Mesodermal cell (in vitro differentiated cells): ENCODE data around the gene SYAP1.
A peak's percentile ranks its signal among the peaks of the same experiment; 100 is the strongest.
"Not testable (repeated sequence)": the region's sequence is repeated elsewhere in the genome, so short reads cannot be mapped to it uniquely, and the experiment has no call there.

ENCODE experiments used
- H3K27ac ChIP-seq: 2 replicates; pipeline ENCODE4 v1.7.0; 2013; ENCODE audit warnings: mild to moderate bottlenecking, low read depth, low read length, moderate library complexity; ENCODE audit not compliant: severe bottlenecking
- H3K36me3 ChIP-seq: 2 replicates; pipeline ENCODE4 v1.7.1; 2013; ENCODE audit warnings: mild to moderate bottlenecking, low read length, moderate library complexity; ENCODE audit not compliant: control insufficient read depth, insufficient read depth
- H3K4me1 ChIP-seq: one replicate; pipeline ENCODE4 v1.7.1; 2013; ENCODE audit warnings: mild to moderate bottlenecking, low read length; ENCODE audit not compliant: insufficient read depth, control insufficient read depth, poor library complexity, severe bottlenecking
- H3K4me3 ChIP-seq: 2 replicates; pipeline ENCODE4 v1.7.0; 2013; ENCODE audit warnings: low read length, control low read depth, mild to moderate bottlenecking; ENCODE audit not compliant: insufficient read depth, poor library complexity, severe bottlenecking; ENCODE audit errors: extremely low read depth
- H3K9me3 ChIP-seq: 2 replicates; pipeline ENCODE4 v1.7.1; 2013; ENCODE audit warnings: mild to moderate bottlenecking, low read length, moderate library complexity; ENCODE audit not compliant: control insufficient read depth
- WGBS, 2 experiments: methylation state at CpG; one replicate each; pipeline ENCODE4 v1.1.5; 2013; ENCODE audit warnings: missing lambda C conversion rate in 2 of 2; ENCODE audit not compliant: insufficient coverage in 2 of 2; 5-methylcytosine and 5-hydroxymethylcytosine counted together

The SYAP1 gene

DNA sequence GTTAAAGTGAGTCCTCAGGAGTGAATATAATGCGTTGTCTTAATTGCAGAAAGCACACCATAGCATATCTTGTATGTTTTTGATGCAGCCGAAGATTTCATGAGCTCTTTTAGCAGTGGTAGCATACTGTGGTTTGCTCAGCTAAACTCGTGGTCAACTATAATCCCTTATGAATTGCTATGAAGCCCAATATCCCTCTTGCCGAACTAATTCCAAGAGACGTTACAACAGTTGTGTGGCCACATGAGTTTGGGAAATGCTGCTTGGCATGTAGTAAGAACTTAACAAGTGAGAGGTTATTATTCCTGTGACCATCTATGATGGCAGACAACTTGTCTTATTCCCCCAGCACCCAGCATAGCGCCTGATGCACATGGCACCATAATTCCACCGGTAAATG lies 30.7 kb downstream of the SYAP1 start:
- Histone ChIP-seq H3K36me3 (peaks cover 51% of the 10 kb centered on the region), H3K9me3 (no peaks in the 10 kb centered on the region), H3K4me3 (no peak overlapping the region), H3K27ac (no peak overlapping the region), H3K4me1 (no peaks in the 10 kb centered on the region)
- 100% methylated on average over 1 of the region's 7 CpGs; no CpG with 5 or more reads in 1 of the 2 experiments for WGBS, 2 experiments

DNA sequence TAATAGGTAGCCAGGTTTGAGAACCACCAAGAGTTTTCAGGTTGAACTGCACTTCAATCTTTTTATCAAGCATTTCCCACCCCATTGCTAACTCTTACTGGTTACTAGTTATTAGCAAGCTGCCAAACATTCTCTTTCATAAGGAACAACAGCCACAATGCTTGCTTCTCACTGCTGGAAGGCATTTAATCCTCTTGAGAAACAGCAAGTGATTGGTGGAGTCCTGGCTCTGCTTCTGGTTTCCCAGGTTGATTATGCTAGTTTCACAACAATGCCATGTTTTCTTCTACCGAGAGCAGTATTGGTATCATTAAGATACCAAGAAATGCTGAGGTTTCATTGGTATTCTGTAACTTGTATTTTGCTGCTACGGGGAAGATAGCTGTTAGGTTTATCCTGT lies 34.6 kb downstream of the SYAP1 start:
- no CpG with 5 or more reads among the region's 2 CpGs for WGBS, 2 experiments

GRCh38 chrX:16756724-16757123 lies 37.3 kb downstream of the SYAP1 start:
- H3K27ac ChIP-seq: no peak overlapping the region
- H3K36me3 ChIP-seq: peaks cover 52% of the 10 kb centered on the region
- no peaks in the 10 kb centered on the region for H3K4me1 ChIP-seq
- WGBS, 2 experiments: 92 to 100% methylated on average over 1 to 2 of the region's 4 CpGs
- no peak overlapping the region for H3K4me3 ChIP-seq
- H3K9me3 ChIP-seq: no peaks in the 10 kb centered on the region

More for the DNA sequence above, 34.6 kb downstream of the SYAP1 start:
- no peak overlapping the region for H3K27ac ChIP-seq
- H3K4me1 ChIP-seq: no peaks in the 10 kb centered on the region
- no peaks in the 10 kb centered on the region for H3K9me3 ChIP-seq
- no peak overlapping the region for H3K4me3 ChIP-seq
- H3K36me3 ChIP-seq: peaks cover 57% of the 10 kb centered on the region

DNA sequence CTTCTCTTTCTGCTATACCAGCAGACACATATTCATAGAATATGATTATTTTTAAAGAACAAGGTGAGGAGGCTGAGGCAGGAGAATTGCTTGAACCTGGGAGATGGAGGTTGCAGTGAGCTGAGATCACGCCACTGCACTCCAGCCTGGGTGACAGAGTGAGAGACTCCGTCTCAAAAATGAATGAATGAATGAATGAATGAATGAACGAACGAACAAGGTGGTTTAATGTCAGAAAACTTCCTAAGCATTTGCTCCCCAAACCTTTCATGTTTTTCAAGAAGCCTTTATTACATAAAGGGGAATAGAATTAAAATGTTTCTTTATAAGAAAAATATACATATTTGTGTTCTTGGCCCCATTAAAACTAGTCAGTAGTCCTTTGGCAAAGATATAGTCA lies 42.1 kb downstream of the SYAP1 start:
- 100% methylated on average over 1 of the region's 4 CpGs; no CpG with 5 or more reads in 1 of the 2 experiments for WGBS, 2 experiments
- not testable (repeated sequence) for H3K27ac ChIP-seq, H3K9me3 ChIP-seq, H3K4me3 ChIP-seq, H3K4me1 ChIP-seq
- H3K36me3 ChIP-seq: peaks cover 25% of the 10 kb centered on the region

DNA sequence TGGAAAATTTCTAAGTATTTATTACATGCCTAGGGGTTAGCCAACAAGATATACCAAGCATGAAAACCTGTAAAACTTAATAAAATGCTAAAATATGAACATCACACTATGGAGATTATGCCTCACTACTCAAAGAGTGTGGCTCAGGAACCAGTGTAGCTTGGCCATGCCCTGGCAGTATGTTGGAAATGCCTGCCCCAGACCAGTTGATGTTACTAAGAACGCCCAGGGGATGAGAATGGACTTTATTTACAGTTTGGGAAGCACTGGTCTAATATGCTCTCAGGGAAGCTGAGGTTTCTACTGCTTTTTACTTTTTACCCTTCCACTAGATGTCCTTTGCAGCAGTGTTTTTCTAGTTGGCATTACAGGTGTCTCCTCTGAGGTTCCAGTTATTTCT lies 43.2 kb downstream of the SYAP1 start:
- Histone ChIP-seq H3K9me3 (no peaks in the 10 kb centered on the region), H3K36me3 (peaks cover 16% of the 10 kb centered on the region), H3K4me3 (no peak overlapping the region), H3K27ac (no peak overlapping the region), H3K4me1 (no peaks in the 10 kb centered on the region)
- no CpG with 5 or more reads among the region's 1 CpG for WGBS, 2 experiments

GRCh38 chrX:16765594-16765993 lies 46.2 kb downstream of the SYAP1 start:
- Histone ChIP-seq H3K9me3 (no peaks in the 10 kb centered on the region), H3K27ac (no peak overlapping the region), H3K36me3 (no peaks in the 10 kb centered on the region), H3K4me1 (no peaks in the 10 kb centered on the region), H3K4me3 (no peak overlapping the region)
- no CpG with 5 or more reads among the region's 2 CpGs for WGBS, 2 experiments

- H3K36me3 ChIP-seq: no peaks in the 10 kb centered on the region
- H3K4me1 ChIP-seq: no peaks in the 10 kb centered on the region
- H3K4me3 ChIP-seq: no peak overlapping the region
- peak overlapping the region; percentile 99 for H3K27ac ChIP-seq
- no peaks in the 10 kb centered on the region for H3K9me3 ChIP-seq
- WGBS, 2 experiments: no CpG with 5 or more reads among the region's 2 CpGs
Observed at GRCh38 chrX:16770970-16771482, 51.6 kb downstream of the SYAP1 start.

DNA sequence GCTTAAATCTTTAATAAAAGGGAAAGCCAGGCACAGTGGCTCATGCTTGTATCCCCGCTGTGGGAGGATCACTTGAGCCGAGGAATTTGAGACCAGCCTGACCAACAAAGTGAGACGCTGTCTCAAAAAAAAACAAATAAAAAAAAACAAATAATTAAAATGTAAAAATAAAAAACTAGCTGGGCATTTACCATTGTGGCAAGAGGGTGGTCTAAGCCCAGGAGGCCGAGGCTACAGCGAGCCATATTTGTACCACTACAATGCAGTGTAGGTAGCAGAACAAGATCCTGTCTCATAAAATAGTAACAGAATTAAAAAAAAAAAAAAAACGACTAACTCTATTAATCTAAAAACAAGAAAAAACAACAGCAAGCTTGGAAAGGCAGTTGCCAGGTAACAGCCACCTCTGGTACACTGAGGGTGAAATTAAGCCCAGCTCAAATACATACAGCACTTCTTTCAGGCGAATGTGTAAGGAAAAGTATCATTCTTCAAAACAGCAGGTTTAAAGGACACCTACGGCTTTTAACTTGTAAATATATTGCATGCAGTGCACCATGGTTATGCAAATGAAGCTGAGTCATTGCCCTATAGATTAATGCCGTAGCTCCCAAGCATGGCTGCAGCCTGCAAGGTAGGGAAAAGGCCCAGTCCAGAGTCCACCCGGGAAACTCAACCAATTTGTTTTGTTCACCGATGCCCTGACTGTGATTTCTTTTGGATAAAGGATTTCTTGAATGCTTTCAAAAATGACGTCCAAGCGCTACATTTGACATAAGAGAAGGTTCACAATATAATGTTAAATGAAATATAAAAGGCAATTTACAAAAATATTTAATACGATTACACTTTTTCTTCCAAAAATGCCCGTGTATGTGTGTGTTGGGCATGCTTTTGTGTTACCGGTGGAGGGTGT lies 52.3 kb downstream of the SYAP1 start:
- Histone ChIP-seq H3K27ac (peak overlapping the region; percentile 99), H3K36me3 (no peaks in the 10 kb centered on the region), H3K4me1 (no peaks in the 10 kb centered on the region), H3K9me3 (no peaks in the 10 kb centered on the region), H3K4me3 (no peak overlapping the region)
- 20 to 21% methylated on average over 1 to 2 of the region's 16 CpGs for WGBS, 2 experiments

DNA sequence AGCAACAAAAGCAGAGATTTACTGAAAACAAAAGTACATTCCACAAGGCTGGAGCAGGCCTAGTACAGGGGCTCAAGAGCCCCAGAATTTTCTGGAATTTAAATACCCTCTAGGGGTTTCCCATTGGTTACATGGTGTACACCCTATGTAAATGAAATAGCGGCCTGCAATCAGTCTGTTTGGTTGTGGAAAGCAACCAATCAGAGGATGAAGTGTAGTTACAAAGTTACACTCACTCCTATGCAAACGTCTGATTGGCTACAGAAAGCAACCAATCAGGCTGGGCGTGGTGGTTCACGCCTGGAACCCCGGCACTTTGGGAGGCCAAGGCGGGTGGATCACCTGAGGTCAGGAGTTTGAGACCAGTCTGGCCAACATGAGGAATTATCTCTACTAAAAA lies 53.0 kb downstream of the SYAP1 start:
- WGBS, 2 experiments: 100% methylated on average over 2 of the region's 6 CpGs; no CpG with 5 or more reads in 1 of the 2 experiments
- H3K4me3 ChIP-seq: no peak overlapping the region

DNA sequence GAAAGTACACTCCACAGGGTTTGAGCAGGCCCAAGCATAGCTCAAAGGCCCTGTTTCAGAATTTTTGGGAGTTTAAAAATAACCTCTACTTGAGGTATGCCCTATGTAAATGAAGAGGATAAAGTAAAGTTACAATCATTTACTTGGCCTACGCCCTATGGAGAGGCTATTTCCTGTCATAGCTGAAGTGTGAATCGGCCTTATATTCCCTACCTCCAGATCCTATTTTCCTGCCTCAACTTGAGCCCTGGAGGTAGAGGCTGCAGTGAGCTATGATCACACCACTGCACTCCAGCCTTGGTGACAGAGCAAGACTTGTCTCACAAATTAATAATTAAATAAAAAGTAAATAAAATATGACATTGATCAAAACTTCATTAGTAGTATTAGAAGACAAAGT lies 55.3 kb downstream of the SYAP1 start:
- Histone ChIP-seq H3K27ac (no peak overlapping the region), H3K4me3 (no peak overlapping the region), H3K4me1 (no peaks in the 10 kb centered on the region), H3K9me3 (no peaks in the 10 kb centered on the region), H3K36me3 (no peaks in the 10 kb centered on the region)
- no CpG with 5 or more reads among the region's 2 CpGs for WGBS, 2 experiments

More for the DNA sequence above, 53.0 kb downstream of the SYAP1 start:
- Histone ChIP-seq H3K9me3 (no peaks in the 10 kb centered on the region), H3K27ac (peak overlapping the region; percentile 99), H3K4me1 (no peaks in the 10 kb centered on the region), H3K36me3 (no peaks in the 10 kb centered on the region)

DNA sequence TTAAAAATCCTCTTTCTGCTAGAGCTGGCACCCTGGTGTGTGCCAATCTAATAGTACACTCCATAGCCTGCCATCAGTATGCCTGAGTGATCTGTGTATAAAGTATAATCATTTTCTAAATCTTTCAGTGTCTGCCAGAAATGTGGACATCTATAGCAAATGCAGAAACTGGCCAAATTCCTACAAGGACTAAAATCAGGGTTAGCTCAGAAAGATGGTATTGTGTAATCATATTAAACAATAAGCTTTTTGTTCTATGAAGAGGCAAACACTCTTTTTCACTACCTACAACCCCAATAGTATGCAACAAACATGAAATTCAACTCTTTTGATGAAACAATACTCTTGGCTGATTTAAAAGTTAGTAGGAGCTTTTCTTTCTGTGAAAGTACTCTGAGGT lies 59.1 kb downstream of the SYAP1 start:
- H3K27ac ChIP-seq: no peak overlapping the region
- no peaks in the 10 kb centered on the region for H3K4me1 ChIP-seq
- H3K4me3 ChIP-seq: no peak overlapping the region
- H3K36me3 ChIP-seq: no peaks in the 10 kb centered on the region
- H3K9me3 ChIP-seq: no peaks in the 10 kb centered on the region
